Measurements from ENCODE around the gene FHIT.

DNA sequence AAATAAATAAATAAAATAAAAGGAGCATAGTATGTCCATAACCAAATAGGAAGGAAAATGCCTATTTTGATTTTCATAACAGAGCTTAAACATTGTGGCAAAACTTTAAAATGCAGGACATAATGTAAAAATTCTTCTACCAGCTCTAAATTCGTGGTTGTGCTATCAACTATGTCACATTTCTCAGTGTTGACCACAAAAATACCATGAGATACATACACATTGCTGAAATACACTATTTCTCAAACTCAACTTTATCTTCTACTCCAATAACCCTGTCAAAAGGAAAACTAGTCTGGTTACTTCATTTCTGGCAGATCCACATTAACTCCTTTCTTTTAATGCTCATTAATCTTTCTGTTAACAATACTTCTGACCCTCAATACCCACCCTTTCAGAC lies 523.2 kb downstream of the FHIT start:
- no peak for TF ChIP-seq POLR2A (IDR thresholded peaks at IDR 0.05; ENCODE audit: low read depth, low read length)
- no peak for TF ChIP-seq POLR2AphosphoS5 (IDR thresholded peaks at IDR 0.05; ENCODE audit: low read depth, low read length)

All from GM12892 (cell line).